ENCODE measurements around the gene PHTF1.

PHTF1 gene

GRCh38 chr1:113662101-113662500 is 97.2 kb downstream of the PHTF1 start:
- DNase-seq, result no peak

DNA sequence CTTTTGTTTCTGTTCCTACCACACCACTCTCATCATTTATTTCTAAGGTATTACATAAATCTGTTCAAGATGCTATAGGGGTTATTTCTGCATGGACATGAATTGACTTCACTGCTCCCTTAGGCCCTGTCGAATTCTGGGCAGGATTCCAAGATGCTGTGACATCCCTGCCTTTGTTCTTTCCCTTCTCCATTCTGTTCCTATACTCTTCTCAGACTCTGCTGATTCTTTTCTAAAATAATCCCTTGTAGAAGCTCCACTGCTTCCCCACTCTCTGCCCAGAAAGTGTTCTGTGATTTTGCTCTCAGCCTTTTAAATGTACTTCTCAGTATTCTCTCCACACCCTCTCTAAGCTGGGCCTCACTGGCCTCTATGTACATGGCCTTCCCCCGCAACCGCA is 99.2 kb downstream of the PHTF1 start:
- DNase-seq, result no peak

GRCh38 chr1:113659556-113659955 is 99.7 kb downstream of the PHTF1 start:
- no peak for DNase-seq

DNA sequence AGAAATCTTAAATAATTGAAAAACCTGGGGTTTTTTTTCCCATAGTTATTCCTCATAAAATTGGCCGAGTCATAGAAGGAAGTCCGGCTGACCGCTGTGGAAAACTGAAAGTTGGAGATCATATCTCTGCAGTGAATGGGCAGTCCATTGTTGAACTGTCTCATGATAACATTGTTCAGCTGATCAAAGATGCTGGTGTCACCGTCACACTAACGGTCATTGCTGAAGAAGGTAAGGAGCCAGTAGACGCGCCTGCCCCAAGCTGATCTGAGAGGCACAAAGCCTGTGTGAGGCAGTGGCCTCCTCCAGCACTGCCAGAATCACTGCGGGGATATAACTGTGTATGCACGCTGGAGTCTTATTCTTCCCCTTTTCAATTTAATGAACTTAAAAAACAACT is 100.3 kb downstream of the PHTF1 start:
- no peak for DNase-seq

- DNase-seq, result no peak
Measured at GRCh38 chr1:113657556-113658063, 101.7 kb downstream of the PHTF1 start.

DNA sequence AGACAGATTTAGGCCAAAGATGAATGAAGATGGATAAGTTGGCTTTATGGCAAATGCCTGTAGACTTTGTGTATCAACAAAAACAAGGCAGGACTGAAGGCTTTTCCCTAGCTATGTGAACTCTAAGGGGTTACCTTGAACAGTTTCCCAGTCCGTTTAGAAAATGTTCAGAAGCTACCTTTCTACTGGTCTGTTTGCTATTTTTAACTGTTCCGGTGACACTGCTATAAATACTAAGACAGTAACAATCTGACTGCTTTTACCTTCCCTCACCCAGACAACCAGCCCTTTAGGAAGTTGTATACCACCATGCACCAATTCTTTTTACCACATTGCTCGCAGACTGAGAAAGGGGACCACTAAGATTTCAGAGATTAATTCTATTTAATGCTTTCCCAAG is 102.2 kb downstream of the PHTF1 start:
- DNase-seq, result no peak

DNA sequence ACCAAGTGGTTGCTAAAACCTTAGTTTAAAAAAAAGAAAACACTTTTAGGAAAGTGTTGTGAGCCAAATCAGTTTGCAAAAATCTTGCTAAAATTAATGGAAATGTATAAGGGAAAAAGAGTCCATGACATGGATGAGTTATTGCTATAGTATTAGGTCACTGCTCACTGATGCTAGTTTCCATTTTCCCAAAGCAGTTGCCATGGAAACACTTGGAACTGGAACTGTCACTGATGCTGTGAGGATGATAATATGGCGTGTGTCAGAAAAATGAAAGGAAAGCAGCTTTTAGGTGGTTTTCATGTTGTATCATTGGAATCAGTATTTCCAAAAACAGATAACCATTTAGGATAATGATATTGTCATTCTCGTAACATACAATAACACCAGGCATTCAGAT is 104.4 kb downstream of the PHTF1 start:
- no peak for DNase-seq

GRCh38 chr1:113653741-113654140 is 105.5 kb downstream of the PHTF1 start:
- no peak for DNase-seq

GRCh38 chr1:113652771-113653170 is 106.5 kb downstream of the PHTF1 start:
- DNase-seq, result no peak

DNA sequence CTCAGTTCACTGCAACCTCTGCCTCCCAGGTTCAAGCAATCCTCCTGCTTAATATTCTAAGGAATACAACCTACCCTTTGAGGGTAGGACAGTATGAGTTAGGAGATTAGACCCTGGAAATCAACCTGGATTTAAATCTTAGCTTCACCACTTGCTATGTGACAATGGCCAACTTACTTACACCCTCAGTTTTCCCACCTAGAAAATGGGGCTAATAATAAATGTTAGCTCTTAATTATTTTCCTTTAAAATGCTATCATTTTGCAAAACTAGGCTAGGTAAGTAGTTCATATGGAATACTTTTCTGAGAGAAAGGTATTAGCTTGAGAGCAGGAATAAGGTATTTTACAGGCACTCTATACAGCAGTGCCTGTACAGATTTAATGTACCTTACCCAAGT is 110.8 kb downstream of the PHTF1 start:
- DNase-seq, result no peak

GRCh38 chr1:113647164-113647563 is 112.1 kb downstream of the PHTF1 start:
- DNase-seq, result no peak

Data from activated CD4-positive, alpha-beta T cell treated with anti-CD3 and anti-CD28 coated beads for 1 hour (primary cell).